ENCODE data around the gene PRPF38B.
A peak's percentile ranks its signal among the peaks of the same experiment; 100 is the strongest.

Gene PRPF38B

DNA sequence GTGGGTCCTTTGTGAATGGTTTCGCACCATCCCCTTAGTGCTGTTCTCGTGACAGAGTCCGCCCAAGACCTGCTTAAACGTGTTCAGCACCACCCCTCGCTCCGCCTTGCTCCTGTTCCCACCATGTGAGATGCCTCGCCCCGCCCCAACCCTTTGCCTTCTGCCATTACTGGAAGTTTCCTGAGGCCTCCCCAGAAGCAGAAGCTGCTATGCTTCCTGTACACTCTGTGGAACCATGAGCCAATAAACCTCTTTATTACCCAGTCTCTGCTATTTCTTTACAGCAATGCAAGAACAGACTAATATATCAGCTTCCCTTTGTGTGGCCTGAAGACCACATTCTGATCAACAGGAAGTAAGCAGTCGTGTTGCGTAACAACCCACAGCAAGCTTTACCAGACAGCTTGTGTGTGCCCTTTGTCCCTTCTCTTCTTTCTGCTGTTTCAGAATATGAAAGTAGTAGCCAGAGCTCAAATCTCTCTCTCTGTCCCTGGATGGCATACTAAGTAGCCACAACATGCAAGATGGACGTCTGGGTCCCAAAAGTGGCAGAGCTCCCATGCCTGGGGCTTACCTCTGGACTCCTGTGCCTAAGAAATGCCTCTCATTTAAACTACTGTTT lies 45.4 kb upstream of the PRPF38B start:
- DNase-seq (ENCODE audit: low spot score) = no peak
- in situ Hi-C loops (cut with MboI; ENCODE audit: low pct_unique_long_range_greater_than_20kb, low sequenced_read_pairs, unreplicated experiment) = no loop called here
- TF ChIP-seq, protein P1, sequence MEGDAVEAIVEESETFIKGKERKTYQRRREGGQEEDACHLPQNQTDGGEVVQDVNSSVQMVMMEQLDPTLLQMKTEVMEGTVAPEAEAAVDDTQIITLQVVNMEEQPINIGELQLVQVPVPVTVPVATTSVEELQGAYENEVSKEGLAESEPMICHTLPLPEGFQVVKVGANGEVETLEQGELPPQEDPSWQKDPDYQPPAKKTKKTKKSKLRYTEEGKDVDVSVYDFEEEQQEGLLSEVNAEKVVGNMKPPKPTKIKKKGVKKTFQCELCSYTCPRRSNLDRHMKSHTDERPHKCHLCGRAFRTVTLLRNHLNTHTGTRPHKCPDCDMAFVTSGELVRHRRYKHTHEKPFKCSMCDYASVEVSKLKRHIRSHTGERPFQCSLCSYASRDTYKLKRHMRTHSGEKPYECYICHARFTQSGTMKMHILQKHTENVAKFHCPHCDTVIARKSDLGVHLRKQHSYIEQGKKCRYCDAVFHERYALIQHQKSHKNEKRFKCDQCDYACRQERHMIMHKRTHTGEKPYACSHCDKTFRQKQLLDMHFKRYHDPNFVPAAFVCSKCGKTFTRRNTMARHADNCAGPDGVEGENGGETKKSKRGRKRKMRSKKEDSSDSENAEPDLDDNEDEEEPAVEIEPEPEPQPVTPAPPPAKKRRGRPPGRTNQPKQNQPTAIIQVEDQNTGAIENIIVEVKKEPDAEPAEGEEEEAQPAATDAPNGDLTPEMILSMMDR (IDR thresholded peaks at IDR 0.05; ENCODE audit: extremely low read depth, insufficient read depth, missing control alignments) = no peak

DNA sequence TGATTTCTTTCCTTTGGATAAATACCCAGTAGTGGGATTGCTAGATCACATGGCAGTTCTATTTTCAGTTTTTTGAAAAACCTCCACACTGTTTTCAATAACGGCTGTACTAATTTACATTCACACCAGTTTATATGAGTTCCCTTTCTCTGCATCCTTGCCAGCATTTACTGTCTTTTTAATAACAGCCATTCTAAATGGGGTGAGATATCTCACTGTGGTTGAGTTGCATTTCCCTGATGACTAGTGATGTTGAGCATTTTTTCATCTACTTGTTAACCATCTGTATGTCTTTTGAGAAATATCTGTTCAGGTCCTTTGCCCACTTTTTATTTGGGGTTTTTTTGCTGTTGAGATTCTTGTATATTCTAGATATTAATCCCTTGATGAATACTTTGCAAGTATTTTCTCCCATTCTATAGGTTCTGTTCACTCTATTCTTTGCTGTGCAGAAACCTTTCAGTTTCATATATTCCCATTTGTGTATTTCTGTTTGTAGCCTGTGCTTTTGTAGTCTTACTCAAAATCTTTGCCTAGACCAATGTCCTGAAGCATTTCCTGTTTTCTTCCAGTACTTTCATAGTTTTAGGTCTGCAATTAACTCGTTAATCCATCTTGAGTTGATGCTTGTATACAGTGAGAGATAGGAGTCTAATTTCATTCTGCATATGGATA lies 38.5 kb upstream of the PRPF38B start:
- TF ChIP-seq, protein P1 (IDR thresholded peaks at IDR 0.05; ENCODE audit: extremely low read depth, insufficient read depth, missing control alignments) = no peak
- DNase-seq (ENCODE audit: low spot score) = no peak
- in situ Hi-C loops (cut with MboI; ENCODE audit: low pct_unique_long_range_greater_than_20kb, low sequenced_read_pairs, unreplicated experiment) = no loop called here

DNA sequence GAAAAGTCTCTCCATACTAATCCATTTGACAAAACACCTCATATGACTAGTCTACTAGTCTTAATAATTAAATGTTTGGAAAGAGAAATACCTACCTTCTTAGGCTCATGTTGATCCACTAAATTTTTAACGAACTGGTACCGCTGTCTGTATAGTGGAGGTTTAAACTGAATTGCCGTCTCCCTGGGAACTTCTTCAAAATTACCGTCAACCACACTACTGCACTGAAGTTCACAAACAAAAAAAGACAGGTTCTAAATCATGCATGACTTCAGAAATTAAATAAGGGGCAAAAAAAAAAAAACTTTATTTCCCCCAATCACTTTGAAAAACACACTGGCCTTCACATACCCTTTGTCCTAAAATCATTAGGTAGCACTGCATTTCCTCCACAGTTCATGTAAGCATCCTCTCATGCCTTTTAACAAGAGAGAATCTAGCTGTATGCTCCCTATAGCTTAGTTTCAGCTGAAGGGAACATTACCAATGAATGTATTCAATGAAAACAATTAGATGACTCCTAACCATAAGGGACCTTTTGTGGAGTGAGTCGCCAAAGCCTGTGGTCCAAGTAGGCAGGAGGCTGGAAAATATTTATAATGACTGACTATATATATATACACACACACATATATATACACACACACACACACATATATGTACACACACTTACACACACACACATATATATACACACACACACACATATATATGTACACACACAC lies 34.6 kb upstream of the PRPF38B start:
- TF ChIP-seq, protein P1 (IDR thresholded peaks at IDR 0.05; ENCODE audit: extremely low read depth, insufficient read depth, missing control alignments) = no peak
- in situ Hi-C loops (cut with MboI; ENCODE audit: low pct_unique_long_range_greater_than_20kb, low sequenced_read_pairs, unreplicated experiment) = no loop called here
- no peak for DNase-seq (ENCODE audit: low spot score)

DNA sequence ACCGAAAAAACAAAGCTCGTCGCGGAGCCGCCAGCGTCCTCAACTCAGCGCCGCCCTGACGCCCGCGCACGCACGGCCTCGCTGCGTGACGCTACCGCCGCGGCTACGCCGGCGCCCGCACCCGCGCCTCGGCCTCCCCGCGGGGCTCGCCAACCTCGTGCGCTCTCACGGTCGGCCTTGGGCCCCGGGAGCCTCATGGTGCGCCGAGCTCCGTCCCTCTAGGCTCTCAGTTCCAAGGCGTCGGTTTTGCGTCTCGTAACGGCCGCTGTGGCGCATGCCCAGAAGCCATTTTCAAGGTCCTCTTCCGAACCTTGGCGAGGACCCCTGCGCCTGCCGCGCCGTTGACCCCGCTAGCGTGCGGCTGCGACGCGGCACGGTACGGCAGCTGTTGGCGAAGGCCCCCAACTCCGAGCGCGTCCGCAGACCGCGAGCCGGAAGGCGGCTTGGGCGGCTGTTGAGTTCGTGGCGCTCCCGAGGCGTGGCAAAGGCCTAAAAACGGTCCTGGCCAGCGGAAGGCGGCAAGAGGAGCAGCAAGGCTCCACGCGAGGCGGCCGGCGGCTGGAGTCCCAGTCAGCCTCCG lies 31.0 kb upstream of the PRPF38B start, which contains the start of gene HENMT1:
Gene HENMT1, minus strand, starts transcription at position 64 of the 580 bp plus-strand sequence. CDS start 1,209 bp downstream, outside the sequence.
- in situ Hi-C loops (cut with MboI; ENCODE audit: low pct_unique_long_range_greater_than_20kb, low sequenced_read_pairs, unreplicated experiment) = no loop called here
- peak; percentile 82 for DNase-seq (ENCODE audit: low spot score)

DNA sequence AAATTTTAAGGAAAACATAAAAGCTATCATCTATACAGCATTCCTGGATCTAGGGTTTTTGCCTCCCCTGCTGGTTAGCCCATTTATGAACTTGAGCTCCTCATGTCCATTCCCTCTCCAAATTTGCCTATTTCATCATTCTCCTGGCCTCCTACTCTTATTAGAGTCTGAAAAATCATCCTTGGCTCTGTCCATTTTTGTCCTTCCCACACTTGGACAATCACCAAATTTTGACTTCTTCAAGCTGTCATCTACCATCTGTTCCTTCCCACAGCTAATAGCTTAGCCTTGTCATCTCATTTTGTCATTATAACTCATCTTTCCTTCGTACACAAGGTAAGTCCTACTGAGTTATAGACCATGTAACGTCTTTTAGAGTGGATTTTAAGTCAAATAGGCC lies 29.0 kb upstream of the PRPF38B start:
- TF ChIP-seq, protein P1 (IDR thresholded peaks at IDR 0.05; ENCODE audit: extremely low read depth, insufficient read depth, missing control alignments) = no peak
- no peak for DNase-seq (ENCODE audit: low spot score)

More for the DNA sequence above, 31.0 kb upstream of the PRPF38B start, which contains the start of gene HENMT1:
- TF ChIP-seq, protein P1 (IDR thresholded peaks at IDR 0.05; ENCODE audit: extremely low read depth, insufficient read depth, missing control alignments) = no peak

DNA sequence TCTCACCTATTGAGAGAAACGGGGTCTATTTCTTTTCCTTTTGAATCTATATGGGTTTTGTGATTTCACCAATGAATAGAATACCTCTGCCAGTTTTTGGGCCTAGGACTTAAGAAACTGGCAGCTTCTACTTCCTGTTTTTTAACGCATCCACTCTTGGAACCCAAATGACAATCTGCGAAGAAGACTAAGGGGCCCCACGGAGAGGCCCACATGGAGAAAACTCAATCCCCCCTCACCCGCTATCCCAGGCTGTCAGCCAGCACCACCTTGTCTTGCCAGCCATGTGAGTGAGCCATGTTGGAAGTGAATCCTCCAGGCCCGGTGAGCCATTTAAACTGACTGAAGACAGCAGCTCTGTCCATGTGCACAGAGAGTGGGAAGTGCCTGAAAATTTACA lies 27.6 kb upstream of the PRPF38B start:
- TF ChIP-seq, protein P1 (IDR thresholded peaks at IDR 0.05; ENCODE audit: extremely low read depth, insufficient read depth, missing control alignments) = no peak
- no peak for DNase-seq (ENCODE audit: low spot score)
- in situ Hi-C loops (cut with MboI; ENCODE audit: low pct_unique_long_range_greater_than_20kb, low sequenced_read_pairs, unreplicated experiment) = no loop called here

More for the DNA sequence above, 29.0 kb upstream of the PRPF38B start:
- in situ Hi-C loops (cut with MboI; ENCODE audit: low pct_unique_long_range_greater_than_20kb, low sequenced_read_pairs, unreplicated experiment) = no loop called here

Data from GM13977 (cell line).